NK-92 (cell line): ENCODE data around the gene KCNMA1.

Experiments
- DNase-seq: peaks from one replicate; lab custom pipeline; 2025; ENCODE audit not compliant: unreplicated experiment; lab: John Stamatoyannopoulos, UW

KCNMA1 gene

DNA sequence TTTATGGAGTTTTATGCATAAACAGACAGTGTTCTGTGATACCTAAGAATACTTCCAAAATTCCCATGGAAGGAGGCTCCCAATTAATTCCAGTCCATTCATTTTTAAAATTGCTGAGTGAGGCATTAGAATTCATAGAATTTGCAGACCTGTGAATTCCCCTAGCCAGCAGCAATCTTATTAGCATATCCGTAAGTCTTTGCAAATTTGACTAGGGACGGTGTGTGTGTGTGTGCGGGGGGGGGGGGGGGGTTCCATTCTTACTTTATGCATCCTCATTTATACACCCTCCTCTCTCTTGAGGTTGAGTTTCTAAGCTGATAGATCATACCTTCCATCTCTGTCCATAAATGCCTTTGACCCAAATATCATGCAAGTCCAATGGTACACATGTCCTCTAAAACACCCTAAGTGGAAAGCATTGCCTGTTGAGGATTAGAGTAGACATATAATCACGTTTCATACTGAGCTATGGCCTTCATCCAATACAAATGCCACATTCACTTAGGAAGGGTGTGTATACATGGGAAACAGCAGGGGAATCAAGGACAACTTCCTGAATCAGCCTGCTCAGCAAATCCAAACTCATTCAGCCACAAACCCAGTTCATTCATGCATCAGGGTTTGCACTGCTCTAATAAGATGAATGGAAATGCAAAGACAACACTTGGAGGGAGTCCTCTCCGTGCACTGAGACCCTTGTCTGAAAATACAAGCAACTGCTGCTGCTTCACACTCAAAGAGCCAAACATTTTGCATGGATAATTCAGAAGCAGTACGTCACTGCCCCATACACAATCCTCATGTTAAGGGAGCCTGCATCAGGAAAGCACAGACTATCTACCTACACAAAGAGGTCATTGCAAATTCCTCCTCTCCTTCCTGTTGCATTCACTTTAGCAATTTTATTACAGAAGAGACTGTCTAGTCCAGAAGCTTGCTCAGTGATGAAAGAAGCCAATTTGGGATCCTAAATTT is 350.8 kb downstream of the KCNMA1 start:
- no peak for DNase-seq

DNA sequence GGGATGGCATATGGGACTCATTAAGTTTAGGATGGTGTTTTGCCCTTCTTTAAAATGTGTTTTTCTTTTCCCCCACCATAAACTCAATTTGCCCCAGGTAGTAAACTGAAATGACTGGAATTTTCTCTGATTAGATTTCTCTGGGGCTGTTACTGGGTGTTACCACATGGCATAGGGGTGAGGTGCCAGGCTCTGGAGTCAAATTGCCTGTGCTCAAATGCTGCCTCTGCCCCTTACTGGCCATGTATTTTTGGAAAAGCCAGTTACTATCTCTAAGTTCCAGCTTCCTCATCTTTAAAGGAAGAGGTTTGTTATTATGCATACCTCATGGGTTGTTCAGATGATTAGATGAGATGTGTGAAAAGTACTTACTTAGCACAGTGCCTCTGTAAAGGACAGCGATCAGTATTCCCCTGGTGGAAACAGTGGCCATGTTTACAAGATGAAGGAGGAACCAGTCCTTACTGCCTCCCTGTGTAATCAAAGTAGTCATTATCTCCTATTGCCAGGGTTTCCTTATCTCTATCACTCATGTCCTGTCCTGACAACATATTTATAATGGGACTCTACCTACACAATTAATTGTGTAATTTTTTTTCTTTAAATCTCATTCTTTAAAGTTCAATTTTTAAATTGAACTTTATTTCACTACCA is 352.0 kb downstream of the KCNMA1 start:
- no peak for DNase-seq

DNA sequence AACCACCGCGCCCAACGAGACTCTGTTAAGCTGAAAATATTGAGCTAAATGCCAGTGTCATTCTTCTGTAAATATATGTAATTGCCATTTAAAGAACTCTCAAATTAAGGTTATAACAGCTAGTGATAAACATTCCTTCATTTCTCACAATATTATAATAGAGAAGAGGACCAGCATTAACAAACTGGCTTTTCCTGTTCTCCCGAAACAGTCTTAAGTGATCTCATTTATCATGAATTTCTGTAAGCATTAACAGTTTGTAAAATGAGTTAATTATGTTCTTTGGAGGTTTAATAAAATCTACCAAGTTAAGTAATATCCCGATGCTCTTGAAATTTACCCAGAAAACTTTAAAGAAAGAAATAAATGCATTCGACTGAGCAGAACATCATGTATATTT is 352.8 kb downstream of the KCNMA1 start:
- no peak for DNase-seq

- DNase-seq: no peak
Measured at GRCh38 chr10:77283326-77283725, 354.3 kb downstream of the KCNMA1 start.

DNA sequence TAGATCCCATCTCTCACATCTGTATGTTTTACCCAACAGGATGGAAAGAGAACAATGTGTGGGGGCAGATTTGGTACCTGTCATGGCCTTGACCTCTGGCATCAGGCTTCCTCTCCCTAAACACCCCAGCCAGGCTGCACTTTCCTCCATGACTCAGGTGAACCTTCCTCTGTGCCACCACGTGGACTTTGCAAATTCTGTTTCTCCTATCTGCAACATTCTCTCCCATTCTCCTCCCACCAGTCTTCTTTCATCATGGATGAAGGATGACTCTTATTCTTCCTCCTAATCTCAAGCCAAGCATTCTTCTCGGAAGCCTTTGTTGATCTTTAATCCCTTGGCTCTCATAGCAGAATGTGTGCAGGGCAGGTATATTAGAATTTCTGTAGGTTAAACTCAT is 355.4 kb downstream of the KCNMA1 start:
- no peak for DNase-seq

GRCh38 chr10:77281719-77282118 is 355.9 kb downstream of the KCNMA1 start:
- no peak for DNase-seq

DNA sequence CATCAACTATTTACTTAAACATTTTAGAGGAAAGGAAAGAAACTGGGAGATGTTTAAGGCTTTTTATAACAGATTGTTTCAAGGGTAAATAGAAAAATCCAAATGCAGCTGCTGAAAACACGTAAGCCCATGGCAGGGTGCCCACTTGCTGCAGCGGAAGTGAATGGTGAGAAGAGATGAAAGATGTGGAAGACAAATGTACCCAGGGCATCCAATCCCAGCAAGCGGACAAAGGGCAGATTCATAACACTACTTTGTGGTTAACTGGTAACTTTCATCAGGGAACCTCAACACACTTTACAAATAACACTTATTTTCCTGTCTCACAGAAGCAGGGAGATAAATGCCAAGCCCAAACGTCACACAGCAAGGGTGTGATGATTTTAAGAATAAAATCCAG is 358.4 kb downstream of the KCNMA1 start:
- no peak for DNase-seq

- no peak for DNase-seq
Measured at GRCh38 chr10:77274046-77274795, 363.4 kb downstream of the KCNMA1 start.

DNA sequence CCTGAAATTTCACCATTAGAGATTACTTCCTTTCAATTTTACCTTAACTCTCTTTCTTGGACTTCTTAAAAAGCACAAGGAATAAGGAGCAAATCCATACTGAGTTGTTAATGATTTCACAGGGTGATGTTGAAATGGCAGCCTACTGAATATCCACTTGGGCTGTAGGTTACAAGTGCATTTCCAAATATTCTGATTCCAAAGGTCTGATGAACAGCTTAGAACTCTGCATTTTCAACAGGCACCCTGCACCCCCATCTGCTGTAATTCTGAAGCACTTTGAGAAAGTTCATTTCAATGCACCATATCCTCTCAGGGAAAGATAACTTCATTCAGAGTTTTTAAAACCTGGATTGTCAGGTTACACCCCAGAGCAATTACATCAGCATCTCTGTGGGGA is 368.4 kb downstream of the KCNMA1 start:
- no peak for DNase-seq

GRCh38 chr10:77268721-77269120 is 368.9 kb downstream of the KCNMA1 start:
- DNase-seq: no peak

DNA sequence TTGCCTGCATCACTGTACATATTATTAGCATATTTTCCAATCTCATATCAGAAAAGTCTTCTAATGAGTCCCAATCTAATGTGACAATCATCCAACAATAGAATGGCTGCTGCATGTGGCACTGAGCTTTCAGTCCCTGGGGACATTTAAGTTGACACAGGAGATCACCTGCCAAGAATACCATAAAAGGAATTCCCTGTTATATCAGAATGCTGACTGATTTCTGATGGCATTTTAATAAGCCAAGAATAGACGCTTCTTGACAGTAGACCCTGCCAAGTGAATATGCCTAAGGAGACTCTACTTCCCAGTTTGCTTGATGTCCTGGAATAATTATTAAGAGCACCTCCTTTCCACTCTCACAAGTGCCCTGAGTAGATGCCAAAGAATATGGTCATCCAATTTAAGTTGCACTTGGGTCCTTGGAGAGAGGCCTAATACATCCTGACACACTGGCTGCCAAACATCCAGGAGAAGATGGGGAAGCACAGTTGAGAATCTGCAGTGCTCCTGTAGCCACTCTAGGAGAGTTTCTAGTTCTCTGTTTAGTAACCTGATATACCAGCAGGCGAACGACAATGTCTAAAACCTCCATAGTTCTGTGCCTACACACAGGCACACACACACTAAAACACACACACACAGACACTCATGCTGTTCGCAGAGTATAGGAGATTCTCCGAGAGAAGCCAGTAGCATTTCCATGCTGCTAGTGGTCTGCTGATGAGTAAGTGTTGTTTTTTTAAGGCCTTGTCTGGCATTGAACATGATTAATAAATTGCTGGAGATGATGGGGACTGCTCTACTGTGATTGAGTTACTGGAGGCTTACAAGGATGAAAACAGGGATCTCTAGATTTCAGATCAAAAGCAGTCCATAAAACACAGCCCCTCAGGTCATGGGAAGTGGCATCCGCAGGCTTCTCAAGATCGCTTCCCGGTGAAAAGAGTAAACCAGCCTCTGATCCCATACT is 369.6 kb downstream of the KCNMA1 start:
- DNase-seq: no peak

- DNase-seq: no peak
Measured at GRCh38 chr10:77266242-77266641, 371.4 kb downstream of the KCNMA1 start.

GRCh38 chr10:77264527-77264926 is 373.1 kb downstream of the KCNMA1 start:
- no peak for DNase-seq

DNA sequence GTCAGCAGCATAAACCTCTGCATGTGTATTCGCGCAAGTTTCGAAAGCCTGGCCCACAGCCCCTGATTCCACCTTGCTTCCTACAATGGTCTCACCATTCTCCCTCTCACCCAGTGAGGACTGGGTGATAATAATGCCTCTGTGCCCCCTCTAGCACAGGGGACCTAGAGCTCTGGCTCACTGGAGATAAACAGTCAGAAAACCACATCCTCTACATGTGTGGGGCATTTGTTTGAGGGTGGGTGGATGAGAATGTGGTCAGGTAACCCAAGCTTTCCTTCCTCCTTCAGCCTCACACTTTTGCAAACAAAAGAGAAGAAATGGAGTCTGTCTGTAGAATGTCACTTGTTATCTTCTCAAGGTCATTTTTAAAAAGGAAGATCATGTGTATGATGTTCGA is 373.5 kb downstream of the KCNMA1 start:
- DNase-seq: no peak

DNA sequence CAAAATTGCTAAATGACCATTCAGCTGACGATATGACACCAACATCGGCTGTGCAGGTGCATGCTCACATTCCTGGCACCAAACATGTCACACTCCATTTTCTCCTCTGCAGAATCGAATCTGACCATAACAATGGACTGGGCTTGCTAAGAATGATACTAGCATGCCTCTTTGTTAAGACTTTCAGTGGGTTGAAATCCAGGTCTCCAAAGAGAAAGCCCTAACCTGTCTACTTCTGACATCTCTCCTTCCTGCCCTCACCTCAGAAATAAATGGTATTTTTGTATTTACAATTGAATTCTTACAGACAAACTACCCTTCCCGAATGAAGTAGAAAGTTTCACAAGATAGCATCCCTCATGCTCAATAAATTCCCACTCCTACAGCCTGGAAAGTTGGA is 373.9 kb downstream of the KCNMA1 start:
- DNase-seq: no peak

- DNase-seq: no peak
Measured at GRCh38 chr10:77261146-77261545, 376.5 kb downstream of the KCNMA1 start.

DNA sequence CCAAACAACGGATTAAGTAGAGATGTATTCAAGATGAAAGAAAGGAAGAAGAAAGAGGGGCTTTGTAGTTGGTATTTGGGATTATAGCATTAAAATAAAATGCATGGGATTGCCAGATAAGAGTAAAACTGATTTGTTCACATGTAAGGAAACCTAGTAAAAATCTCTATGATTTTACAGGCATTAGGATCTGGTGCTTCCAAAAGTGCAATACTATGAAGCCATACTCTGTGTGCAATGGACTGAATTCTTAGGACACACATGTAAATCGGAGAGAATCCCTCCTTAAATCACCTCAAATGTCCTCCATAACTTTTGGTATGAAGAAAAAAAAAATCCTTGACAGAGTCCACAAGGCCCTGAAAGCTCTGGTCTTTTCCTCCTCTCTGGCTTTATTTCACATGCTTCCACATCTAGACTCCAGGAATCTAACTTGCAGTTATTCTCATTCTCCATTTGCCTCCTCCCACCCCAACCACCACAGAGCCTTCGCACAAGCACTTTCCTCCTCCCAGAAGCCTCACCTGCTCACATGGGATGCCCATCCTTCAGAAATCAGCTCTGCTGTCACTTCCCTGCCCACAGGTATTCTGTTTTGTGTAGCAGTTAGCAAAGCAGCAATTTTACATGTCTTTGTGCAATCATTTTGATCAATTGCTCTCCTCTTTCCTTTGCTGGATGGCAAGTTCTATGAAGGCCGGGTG is 378.3 kb downstream of the KCNMA1 start:
- DNase-seq: no peak

GRCh38 chr10:77256346-77256745 is 381.3 kb downstream of the KCNMA1 start:
- DNase-seq: no peak

GRCh38 chr10:77253556-77254064 is 384.0 kb downstream of the KCNMA1 start:
- DNase-seq: no peak

GRCh38 chr10:77253147-77253545 is 384.5 kb downstream of the KCNMA1 start:
- no peak for DNase-seq
